Activated B cell treated with CpG ODN at 0.5 μM for 24 hours (primary cell): ENCODE data around the gene TTPAL. TPM values are rescaled to one million over a fixed set of nuclear protein-coding genes. Genes with fewer than 3 reads are reported as not detected.

Experiments
- ATAC-seq: fragments of 200-7000 bp; cut with Tn5 transposase; one replicate; pipeline ENCODE4 v1.10.0; 2021; ENCODE audit warnings: low read depth, mild to moderate bottlenecking, moderate library complexity
- CTCF ChIA-PET: fragments of 350-600 bp; sonication (Branson Sonifier 250); formaldehyde crosslinking; loops from one replicate; lab custom pipeline; 2021; ENCODE audit warnings: antibody characterized with exemption; lab: Charles Lee
- POLR2A ChIA-PET: fragments of 350-600 bp; sonication (Branson Sonifier 250); formaldehyde crosslinking; loops from one replicate; lab custom pipeline; 2021; ENCODE audit warnings: antibody characterized with exemption; lab: Charles Lee
- DNase-seq: peaks from one replicate; pipeline ENCODE4 v3.0.0; 2022
- H3K27ac Mint-ChIP-seq: one replicate; pipeline ENCODE4 v1.8.0; 2020; ENCODE audit warnings: mixed read lengths
- H3K27me3 Mint-ChIP-seq: one replicate; pipeline ENCODE4 v1.8.0; 2021; ENCODE audit warnings: mixed read lengths
- H3K36me3 Mint-ChIP-seq: one replicate; pipeline ENCODE4 v1.8.0; 2021; ENCODE audit warnings: low read depth, mixed read lengths
- H3K4me1 Mint-ChIP-seq: one replicate; pipeline ENCODE4 v1.8.0; 2021; ENCODE audit warnings: mixed read lengths
- H3K4me3 Mint-ChIP-seq: one replicate; pipeline ENCODE4 v1.8.0; 2020; ENCODE audit warnings: mild to moderate bottlenecking, mixed read lengths
- H3K9me3 Mint-ChIP-seq: one replicate; pipeline ENCODE4 v1.8.0; 2020; ENCODE audit warnings: mixed read lengths
- intact Hi-C: fragments of 100-400 bp; cut with micrococcal nuclease; formaldehyde crosslinking; loops from one replicate; pipeline ENCODE4 v1.15.1; 2024
- total RNA-seq: library from RNA; stranded (reverse); gene quantifications from 2 replicates; pipeline ENCODE4 v1.2.3, GENCODE V29; 2022
- TF ChIP-seq, protein P1 (sequence below): fragments of 200-600 bp; IDR thresholded peaks from one replicate; pipeline ENCODE4 v1.8.0; 2022; ENCODE audit warnings: antibody characterized with exemption, mild to moderate bottlenecking

Gene TTPAL
- total RNA-seq, 1 donor from 2014 or later, result 27.5 TPM

DNA sequence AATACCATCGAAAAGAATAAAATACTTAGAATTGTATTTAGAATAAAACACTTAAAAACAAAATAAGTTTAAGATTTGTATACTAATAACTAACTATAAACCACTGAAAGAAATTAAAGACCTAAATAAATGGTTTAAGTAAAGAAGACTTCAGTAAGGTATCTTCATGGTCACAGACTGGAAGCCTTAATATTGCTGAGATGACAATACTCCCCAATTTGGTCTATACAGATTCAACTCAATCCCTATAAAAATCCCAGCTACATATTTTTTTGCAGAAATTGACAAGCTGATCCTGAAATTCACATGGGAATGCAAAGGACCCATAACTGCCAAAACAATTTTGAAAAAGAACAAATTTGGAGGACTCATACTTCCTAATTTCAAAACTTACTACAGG, 27.3 kb downstream of the TTPAL start:
- ChIA-PET POLR2A (no interaction called here), CTCF (no interaction called here)
- ATAC-seq (no peak), DNase-seq (no peak)
- TF ChIP-seq, protein P1, sequence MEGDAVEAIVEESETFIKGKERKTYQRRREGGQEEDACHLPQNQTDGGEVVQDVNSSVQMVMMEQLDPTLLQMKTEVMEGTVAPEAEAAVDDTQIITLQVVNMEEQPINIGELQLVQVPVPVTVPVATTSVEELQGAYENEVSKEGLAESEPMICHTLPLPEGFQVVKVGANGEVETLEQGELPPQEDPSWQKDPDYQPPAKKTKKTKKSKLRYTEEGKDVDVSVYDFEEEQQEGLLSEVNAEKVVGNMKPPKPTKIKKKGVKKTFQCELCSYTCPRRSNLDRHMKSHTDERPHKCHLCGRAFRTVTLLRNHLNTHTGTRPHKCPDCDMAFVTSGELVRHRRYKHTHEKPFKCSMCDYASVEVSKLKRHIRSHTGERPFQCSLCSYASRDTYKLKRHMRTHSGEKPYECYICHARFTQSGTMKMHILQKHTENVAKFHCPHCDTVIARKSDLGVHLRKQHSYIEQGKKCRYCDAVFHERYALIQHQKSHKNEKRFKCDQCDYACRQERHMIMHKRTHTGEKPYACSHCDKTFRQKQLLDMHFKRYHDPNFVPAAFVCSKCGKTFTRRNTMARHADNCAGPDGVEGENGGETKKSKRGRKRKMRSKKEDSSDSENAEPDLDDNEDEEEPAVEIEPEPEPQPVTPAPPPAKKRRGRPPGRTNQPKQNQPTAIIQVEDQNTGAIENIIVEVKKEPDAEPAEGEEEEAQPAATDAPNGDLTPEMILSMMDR, result no peak
- no peaks in the 10 kb centered on the region for H3K27me3 Mint-ChIP-seq
- H3K4me1 Mint-ChIP-seq, result peaks cover 4% of the 10 kb centered on the region
- no peaks in the 10 kb centered on the region for H3K9me3 Mint-ChIP-seq
- intact Hi-C loops, result no loop called here
- H3K4me3 Mint-ChIP-seq, result no peak overlapping the region
- no peak overlapping the region for H3K27ac Mint-ChIP-seq
- peaks cover 74% of the 10 kb centered on the region for H3K36me3 Mint-ChIP-seq

GRCh38 chr20:44504402-44505307, 29.0 kb downstream of the TTPAL start:
- Mint-ChIP-seq H3K4me3 (no peak overlapping the region), H3K9me3 (no peaks in the 10 kb centered on the region), H3K27me3 (no peaks in the 10 kb centered on the region), H3K36me3 (peaks cover 72% of the 10 kb centered on the region), H3K4me1 (no peaks in the 10 kb centered on the region), H3K27ac (no peak overlapping the region)
- DNase-seq (no peak), ATAC-seq (no peak)
- POLR2A ChIA-PET, result no interaction called here
- intact Hi-C loops, result no loop called here
- TF ChIP-seq, protein P1, result no peak
- CTCF ChIA-PET, result no interaction called here

GRCh38 chr20:44509762-44510161, 34.1 kb downstream of the TTPAL start:
- peaks cover 62% of the 10 kb centered on the region for H3K36me3 Mint-ChIP-seq
- H3K4me3 Mint-ChIP-seq, result no peak overlapping the region
- no peak overlapping the region for H3K27ac Mint-ChIP-seq
- CTCF ChIA-PET, result interaction anchor here (0.7 kb wide), 1 partner anchor 222 kb away, joined by 3 read pairs; no protein-coding TSS in a partner anchor
- H3K27me3 Mint-ChIP-seq, result no peaks in the 10 kb centered on the region
- TF ChIP-seq, protein P1, result no peak
- intact Hi-C loops, result loop anchor here (2.0 kb wide), 1 partner anchor 15 kb away; no protein-coding TSS in a partner anchor
- no peak for ATAC-seq
- H3K4me1 Mint-ChIP-seq, result no peaks in the 10 kb centered on the region
- DNase-seq, result no peak
- no peaks in the 10 kb centered on the region for H3K9me3 Mint-ChIP-seq
- POLR2A ChIA-PET, result no interaction called here

- peaks cover 62% of the 10 kb centered on the region for H3K36me3 Mint-ChIP-seq
- no peak overlapping the region for H3K27ac Mint-ChIP-seq
- H3K9me3 Mint-ChIP-seq, result no peaks in the 10 kb centered on the region
- no peak for ATAC-seq
- ChIA-PET POLR2A (no interaction called here), CTCF (no interaction called here)
- TF ChIP-seq, protein P1, result no peak
- H3K27me3 Mint-ChIP-seq, result no peaks in the 10 kb centered on the region
- DNase-seq, result no peak
- H3K4me3 Mint-ChIP-seq, result no peak overlapping the region
- H3K4me1 Mint-ChIP-seq, result peaks cover 12% of the 10 kb centered on the region
- intact Hi-C loops, result no loop called here
Observed at GRCh38 chr20:44513871-44514270, 38.2 kb downstream of the TTPAL start.

- intact Hi-C loops, result no loop called here
- no peak for DNase-seq
- H3K4me1 Mint-ChIP-seq, result peaks cover 36% of the 10 kb centered on the region
- no peaks in the 10 kb centered on the region for H3K9me3 Mint-ChIP-seq
- ChIA-PET CTCF (no interaction called here), POLR2A (no interaction called here)
- H3K36me3 Mint-ChIP-seq, result peaks cover 48% of the 10 kb centered on the region
- H3K27me3 Mint-ChIP-seq, result no peaks in the 10 kb centered on the region
- H3K4me3 Mint-ChIP-seq, result no peak overlapping the region
- TF ChIP-seq, protein P1, result no peak
- H3K27ac Mint-ChIP-seq, result no peak overlapping the region
- ATAC-seq, result no peak
Observed at GRCh38 chr20:44516491-44516890, 40.8 kb downstream of the TTPAL start.
